IPS-18a (cell line): Measurements from ENCODE around the gene ERAP2.

ENCODE experiments used
- H3K27ac ChIP-seq: one replicate; pipeline ENCODE4 v1.5.1; 2013; ENCODE audit warnings: low read length
- H3K27me3 ChIP-seq: one replicate; pipeline ENCODE4 v1.6.1; 2013; ENCODE audit warnings: mild to moderate bottlenecking, low read length; ENCODE audit not compliant: control insufficient read depth, insufficient read depth
- H3K36me3 ChIP-seq: one replicate; pipeline ENCODE4 v1.6.1; 2013; ENCODE audit warnings: low read depth, low read length; ENCODE audit not compliant: control insufficient read depth
- H3K4me1 ChIP-seq: one replicate; pipeline ENCODE4 v1.6.1; 2013; ENCODE audit warnings: low read depth, low read length; ENCODE audit not compliant: control insufficient read depth
- H3K4me3 ChIP-seq: one replicate; pipeline ENCODE4 v1.5.1; 2013; ENCODE audit warnings: low read length
- H3K9ac ChIP-seq: one replicate; pipeline ENCODE4 v1.6.1; 2013; ENCODE audit warnings: mild to moderate bottlenecking, low read length, moderate library complexity
- H3K9me3 ChIP-seq: one replicate; pipeline ENCODE4 v1.6.1; 2013; ENCODE audit warnings: low read depth, low read length; ENCODE audit not compliant: control insufficient read depth

ERAP2 gene

GRCh38 chr5:96851312-96852062, 24.8 kb upstream of the ERAP2 start:
- no peak overlapping the region for H3K4me3 ChIP-seq
- no peak overlapping the region for H3K27ac ChIP-seq
- H3K27me3 ChIP-seq = no peaks in the 10 kb centered on the region
- H3K9me3 ChIP-seq = peaks cover 2% of the 10 kb centered on the region
- H3K36me3 ChIP-seq = no peaks in the 10 kb centered on the region
- H3K9ac ChIP-seq = no peak overlapping the region
- no peaks in the 10 kb centered on the region for H3K4me1 ChIP-seq

- Histone ChIP-seq H3K4me3 (no peak overlapping the region), H3K27me3 (no peaks in the 10 kb centered on the region), H3K9ac (no peak overlapping the region), H3K27ac (no peak overlapping the region), H3K36me3 (no peaks in the 10 kb centered on the region), H3K9me3 (peaks cover 2% of the 10 kb centered on the region), H3K4me1 (no peaks in the 10 kb centered on the region)
These were observed 23.5 kb upstream of the ERAP2 start for GRCh38 chr5:96852759-96853158.

- Histone ChIP-seq H3K4me3 (no peak overlapping the region), H3K9me3 (peaks cover 1% of the 10 kb centered on the region), H3K36me3 (no peaks in the 10 kb centered on the region), H3K9ac (no peak overlapping the region), H3K27ac (no peak overlapping the region), H3K27me3 (no peaks in the 10 kb centered on the region), H3K4me1 (no peaks in the 10 kb centered on the region)
These were observed 22.2 kb upstream of the ERAP2 start for GRCh38 chr5:96854067-96854466.

- H3K4me1 ChIP-seq = no peaks in the 10 kb centered on the region
- H3K27me3 ChIP-seq = no peaks in the 10 kb centered on the region
- H3K36me3 ChIP-seq = no peaks in the 10 kb centered on the region
- H3K4me3 ChIP-seq = no peak overlapping the region
- H3K9ac ChIP-seq = no peak overlapping the region
- H3K27ac ChIP-seq = no peak overlapping the region
- H3K9me3 ChIP-seq = no peaks in the 10 kb centered on the region
These were observed 21.0 kb upstream of the ERAP2 start for GRCh38 chr5:96855031-96855872.

GRCh38 chr5:96856371-96856770, 19.9 kb upstream of the ERAP2 start:
- H3K9me3 ChIP-seq = no peaks in the 10 kb centered on the region
- H3K27me3 ChIP-seq = no peaks in the 10 kb centered on the region
- H3K4me3 ChIP-seq = no peak overlapping the region
- H3K9ac ChIP-seq = no peak overlapping the region
- H3K27ac ChIP-seq = no peak overlapping the region
- no peaks in the 10 kb centered on the region for H3K4me1 ChIP-seq
- H3K36me3 ChIP-seq = no peaks in the 10 kb centered on the region

GRCh38 chr5:96857454-96857853, 18.8 kb upstream of the ERAP2 start:
- Histone ChIP-seq H3K9me3 (no peaks in the 10 kb centered on the region), H3K27ac (no peak overlapping the region), H3K9ac (no peak overlapping the region), H3K36me3 (no peaks in the 10 kb centered on the region), H3K27me3 (no peaks in the 10 kb centered on the region), H3K4me1 (no peaks in the 10 kb centered on the region), H3K4me3 (no peak overlapping the region)

- Histone ChIP-seq H3K27ac (no peak overlapping the region), H3K9me3 (no peaks in the 10 kb centered on the region), H3K4me1 (no peaks in the 10 kb centered on the region), H3K36me3 (no peaks in the 10 kb centered on the region), H3K9ac (no peak overlapping the region), H3K4me3 (no peak overlapping the region), H3K27me3 (no peaks in the 10 kb centered on the region)
These were observed 18.4 kb upstream of the ERAP2 start for GRCh38 chr5:96857924-96858323.

- H3K27me3 ChIP-seq = no peaks in the 10 kb centered on the region
- no peaks in the 10 kb centered on the region for H3K36me3 ChIP-seq
- no peaks in the 10 kb centered on the region for H3K4me1 ChIP-seq
These were observed 16.9 kb upstream of the ERAP2 start for GRCh38 chr5:96859375-96859774.

GRCh38 chr5:96861076-96861475, 15.2 kb upstream of the ERAP2 start:
- no peaks in the 10 kb centered on the region for H3K27me3 ChIP-seq
- H3K9me3 ChIP-seq = no peaks in the 10 kb centered on the region
- no peaks in the 10 kb centered on the region for H3K36me3 ChIP-seq
- H3K27ac ChIP-seq = no peak overlapping the region
- no peaks in the 10 kb centered on the region for H3K4me1 ChIP-seq
- no peak overlapping the region for H3K4me3 ChIP-seq
- no peak overlapping the region for H3K9ac ChIP-seq

More at GRCh38 chr5:96859375-96859774, 16.9 kb upstream of the ERAP2 start:
- H3K27ac ChIP-seq = no peak overlapping the region
- H3K9me3 ChIP-seq = no peaks in the 10 kb centered on the region
- no peak overlapping the region for H3K4me3 ChIP-seq
- no peak overlapping the region for H3K9ac ChIP-seq

GRCh38 chr5:96863114-96863513, 13.2 kb upstream of the ERAP2 start:
- Histone ChIP-seq H3K4me3 (no peak overlapping the region), H3K9me3 (no peaks in the 10 kb centered on the region), H3K9ac (no peak overlapping the region), H3K27me3 (no peaks in the 10 kb centered on the region), H3K4me1 (no peaks in the 10 kb centered on the region), H3K36me3 (no peaks in the 10 kb centered on the region), H3K27ac (no peak overlapping the region)

- Histone ChIP-seq H3K9me3 (no peaks in the 10 kb centered on the region), H3K4me3 (no peak overlapping the region), H3K4me1 (peaks cover 1% of the 10 kb centered on the region), H3K27me3 (no peaks in the 10 kb centered on the region), H3K9ac (no peak overlapping the region), H3K36me3 (no peaks in the 10 kb centered on the region), H3K27ac (no peak overlapping the region)
These were observed 12.2 kb upstream of the ERAP2 start for GRCh38 chr5:96863949-96864584.
